TTC549 (cell line): ENCODE measurements around the gene NPPA.

ENCODE experiments used
- FAIRE-seq: peaks from 2 replicates; lab custom pipeline; 2012; peaks lifted over from hg19 to GRCh38; lab: Jason Lieb, UNC

Gene NPPA

GRCh38 chr1:11874258-11874562 lies 26.6 kb upstream of the NPPA start:
- FAIRE-seq: no peak

- FAIRE-seq: no peak
Observed at GRCh38 chr1:11873395-11874257, 26.0 kb upstream of the NPPA start.

GRCh38 chr1:11872545-11872944 lies 25.0 kb upstream of the NPPA start:
- no peak for FAIRE-seq

- FAIRE-seq: no peak
Observed at GRCh38 chr1:11869650-11870207, 22.1 kb upstream of the NPPA start.

GRCh38 chr1:11869104-11869503 lies 21.5 kb upstream of the NPPA start:
- FAIRE-seq: no peak

- no peak for FAIRE-seq
Observed at GRCh38 chr1:11868331-11868980, 20.9 kb upstream of the NPPA start.

- FAIRE-seq: no peak
Observed at GRCh38 chr1:11862890-11863289, 15.3 kb upstream of the NPPA start.

- no peak for FAIRE-seq
Observed at GRCh38 chr1:11860587-11860986, 13.0 kb upstream of the NPPA start.

- no peak for FAIRE-seq
Observed at GRCh38 chr1:11860083-11860482, 12.5 kb upstream of the NPPA start.

- FAIRE-seq: no peak
Observed at GRCh38 chr1:11858968-11859871, 11.6 kb upstream of the NPPA start.

GRCh38 chr1:11858613-11858967 lies 11.0 kb upstream of the NPPA start, which contains the start of gene NPPB:
Gene NPPB, minus strand, starts transcription at chr1:11858945. Its CDS starts 112 bp downstream, at chr1:11858833.
- FAIRE-seq: no peak

- no peak for FAIRE-seq
Observed at GRCh38 chr1:11858158-11858557, 10.6 kb upstream of the NPPA start.

GRCh38 chr1:11857164-11857851 lies 9.7 kb upstream of the NPPA start:
- no peak for FAIRE-seq

GRCh38 chr1:11856698-11857097 lies 9.1 kb upstream of the NPPA start:
- no peak for FAIRE-seq

- FAIRE-seq: no peak
Observed at GRCh38 chr1:11855430-11855829, 7.8 kb upstream of the NPPA start.

GRCh38 chr1:11854519-11854918 lies 6.9 kb upstream of the NPPA start:
- no peak for FAIRE-seq

GRCh38 chr1:11851180-11851579 lies 3.6 kb upstream of the NPPA start:
- no peak for FAIRE-seq

GRCh38 chr1:11850156-11850555 lies 2.6 kb upstream of the NPPA start:
- FAIRE-seq: no peak

- no peak for FAIRE-seq
Observed at GRCh38 chr1:11848373-11848700, 754 bp upstream of the NPPA start.

- no peak for FAIRE-seq
Observed at GRCh38 chr1:11845641-11846335, 1.8 kb downstream of the NPPA start.
